UCSD-AML1 (cell line): Measurements from ENCODE around the gene EFCAB5.
"Not testable (repeated sequence)": the region's sequence is repeated elsewhere in the genome, so short reads cannot be mapped to it uniquely, and the experiment has no call there.

Experiments used
- DNase-seq: peaks from one replicate; lab custom pipeline; 2025; ENCODE audit not compliant: unreplicated experiment; lab: John Stamatoyannopoulos, UW

Gene EFCAB5

DNA sequence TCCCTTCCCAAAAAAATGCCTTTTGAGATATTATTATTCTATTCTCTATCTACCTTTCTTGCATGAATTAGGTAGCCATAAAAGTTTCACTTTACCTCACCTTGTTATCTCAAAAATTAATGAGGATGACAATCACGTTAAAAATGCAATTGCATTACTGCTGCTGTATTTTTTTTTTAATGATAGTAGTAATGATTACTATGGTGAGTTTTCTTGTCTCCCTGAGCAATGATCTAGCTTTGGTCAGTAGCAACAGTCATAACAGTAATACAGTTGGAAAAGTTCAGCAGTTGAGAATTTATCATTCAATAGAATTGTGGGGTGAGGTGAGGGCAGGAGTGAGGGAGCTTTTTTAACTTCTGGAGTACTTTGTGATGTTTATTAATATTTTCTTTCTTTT, at the start of gene EFCAB5:
EFCAB5 (plus strand) TSS at position 301 of the 400 bp plus-strand sequence. CDS start 163 bp downstream, outside the sequence.
- no peak for DNase-seq

DNA sequence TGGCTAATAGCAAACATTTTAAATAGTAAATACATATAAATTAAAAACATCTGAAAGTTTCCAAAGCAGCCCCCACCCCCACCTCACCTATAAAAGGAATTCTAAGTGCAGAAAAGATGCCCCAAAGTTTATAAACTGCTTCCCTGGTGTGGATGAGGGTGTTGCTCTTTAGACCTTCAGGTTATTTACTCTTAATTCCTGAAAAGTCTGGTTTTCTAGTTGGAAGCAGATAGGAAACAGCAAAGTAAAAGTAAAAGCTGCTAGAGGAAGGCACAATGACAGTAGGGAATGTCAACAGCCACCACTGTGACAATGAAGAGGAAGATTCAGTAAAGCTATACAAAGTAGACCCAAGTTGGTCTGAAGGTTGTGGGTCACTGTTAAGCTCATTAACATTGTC, 49.2 kb upstream of the EFCAB5 start:
- no peak for DNase-seq

DNA sequence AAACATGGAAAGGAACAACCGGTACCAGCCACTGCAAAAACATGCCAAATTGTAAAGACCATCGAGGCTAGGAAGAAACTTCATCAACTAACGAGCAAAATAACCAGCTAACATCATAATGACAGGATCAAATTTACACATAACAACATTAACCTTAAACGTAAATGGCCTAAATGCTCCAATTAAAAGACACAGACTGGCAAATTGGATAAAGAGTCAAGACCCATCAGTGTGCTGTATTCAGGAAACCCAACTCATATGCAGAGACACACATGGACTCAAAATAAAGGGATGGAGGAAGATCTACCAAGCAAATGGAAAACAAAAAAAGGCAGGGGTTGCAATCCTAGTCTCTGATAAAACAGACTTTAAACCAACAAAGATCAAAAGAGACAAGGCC, 44.3 kb upstream of the EFCAB5 start:
- not testable (repeated sequence) for DNase-seq

DNA sequence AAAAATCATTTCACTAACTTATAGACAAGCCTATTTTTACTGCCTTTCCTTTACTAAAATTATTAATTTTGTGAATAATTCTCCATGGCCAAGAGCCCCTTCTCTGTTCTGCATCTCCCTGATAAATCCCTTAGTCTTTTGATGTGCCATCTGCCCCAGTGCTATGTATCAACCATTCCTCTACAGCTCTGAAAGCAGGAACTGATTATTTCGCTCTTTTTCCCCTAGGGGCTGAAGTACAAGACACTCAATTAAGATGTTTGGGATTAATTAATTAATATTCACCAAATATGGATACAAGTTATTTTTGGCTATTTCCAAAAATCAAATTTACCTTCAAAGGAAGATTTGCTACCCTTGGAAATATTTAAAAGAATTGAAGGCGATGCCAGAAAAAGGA, 38.0 kb upstream of the EFCAB5 start:
- no peak for DNase-seq

DNA sequence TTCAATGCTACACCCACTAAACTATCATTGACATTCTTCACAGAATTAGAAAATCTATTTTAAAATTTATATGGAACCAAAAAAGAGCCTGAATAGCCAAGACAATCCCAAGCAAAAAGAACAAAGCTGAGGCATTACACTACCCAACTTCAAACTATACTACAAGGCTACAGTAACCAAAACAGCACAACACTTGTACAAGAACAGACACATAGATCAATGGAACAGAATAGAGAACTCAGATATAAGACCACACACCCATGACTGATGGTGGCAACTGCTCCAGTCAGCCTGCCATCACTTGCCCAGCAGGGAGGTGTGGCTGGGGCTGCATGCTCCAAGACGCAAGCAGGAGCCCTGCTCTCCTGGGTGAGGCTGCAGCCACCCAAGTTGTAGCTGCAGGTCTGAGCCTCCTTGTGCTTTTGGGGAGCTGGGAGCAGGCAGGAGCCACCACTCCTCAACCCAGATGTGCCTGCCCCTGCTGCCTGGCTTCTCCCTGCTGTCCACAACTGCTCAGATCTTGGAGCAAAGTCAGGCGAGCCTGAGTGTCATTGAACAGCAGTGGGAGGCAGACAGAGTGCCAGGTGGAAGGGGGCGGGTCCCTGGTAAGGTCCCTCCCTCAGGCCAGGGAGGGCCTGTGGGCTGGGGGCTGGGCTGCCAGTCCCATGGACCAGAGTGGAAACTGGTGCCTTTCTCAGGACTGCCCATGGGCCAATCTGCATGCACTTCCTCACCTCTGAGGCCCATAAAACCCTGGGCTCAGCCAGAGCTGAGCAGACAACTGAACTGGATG, 36.2 kb upstream of the EFCAB5 start:
- no peak for DNase-seq

DNA sequence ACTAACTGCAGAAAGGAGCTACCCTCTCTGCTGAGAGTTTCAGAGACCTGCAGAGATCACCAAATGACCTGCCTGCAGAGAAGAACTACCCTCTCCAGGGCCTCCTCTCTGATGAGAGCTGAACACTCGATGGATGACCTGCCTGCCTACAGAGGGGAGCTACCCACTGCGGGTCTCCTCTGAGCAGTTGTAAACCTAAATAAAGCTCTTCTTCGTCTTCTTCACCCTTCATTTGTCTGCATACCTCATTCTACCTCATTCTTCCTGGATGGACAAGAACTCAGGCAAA, 35.6 kb upstream of the EFCAB5 start:
- no peak for DNase-seq

DNA sequence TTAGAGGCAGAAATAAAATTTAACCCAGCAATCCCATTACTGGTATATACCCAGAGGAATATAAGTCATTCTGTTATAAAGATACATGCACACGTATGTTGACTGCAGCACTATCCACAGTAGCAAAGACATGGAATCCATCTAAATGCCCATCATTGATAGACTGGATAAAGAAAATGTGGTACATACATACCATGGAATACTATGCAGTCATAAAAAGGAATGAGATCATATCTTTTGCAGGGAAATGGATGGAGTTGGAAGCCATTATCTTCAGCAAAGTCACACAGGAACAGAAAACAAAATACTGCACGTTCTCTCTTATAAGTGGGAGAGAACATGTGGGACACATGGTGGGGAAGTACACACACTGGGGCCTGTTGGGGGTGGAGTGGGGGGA, 34.5 kb upstream of the EFCAB5 start:
- DNase-seq, result no peak

DNA sequence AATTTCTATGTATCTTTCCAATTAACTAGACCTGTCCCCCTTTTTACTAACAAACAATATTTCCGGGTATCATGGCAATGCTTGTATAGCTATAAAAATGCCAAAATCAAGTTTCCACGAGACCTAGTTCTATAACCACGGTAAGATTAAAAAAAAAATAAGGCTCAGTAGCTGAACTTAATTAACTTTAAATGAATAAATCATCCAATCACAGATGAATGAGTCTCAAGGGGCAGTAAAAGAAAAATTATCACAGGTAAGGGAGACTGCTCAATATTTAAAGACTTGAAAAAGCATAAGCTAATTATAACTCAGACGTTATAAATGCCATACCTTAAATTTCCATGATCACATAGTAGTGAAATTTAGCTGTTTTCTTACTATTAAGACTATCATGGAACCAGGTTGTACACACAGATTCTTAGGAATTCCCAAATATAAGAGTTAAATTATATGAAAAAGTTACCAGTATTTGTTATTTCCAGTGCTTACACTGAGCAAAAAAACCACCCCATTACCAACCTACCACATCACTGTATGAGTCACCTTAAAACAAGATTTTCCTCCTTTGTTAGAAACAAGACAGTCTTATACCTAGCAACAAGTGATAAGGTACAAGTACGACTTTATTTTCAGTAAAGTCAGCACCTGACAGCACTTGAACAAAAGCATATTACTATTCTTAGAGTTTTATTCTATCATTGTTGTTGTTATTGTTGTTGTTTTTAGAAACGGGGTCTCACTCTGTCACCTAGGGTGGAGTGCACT, 32.0 kb upstream of the EFCAB5 start:
- DNase-seq, result no peak

DNA sequence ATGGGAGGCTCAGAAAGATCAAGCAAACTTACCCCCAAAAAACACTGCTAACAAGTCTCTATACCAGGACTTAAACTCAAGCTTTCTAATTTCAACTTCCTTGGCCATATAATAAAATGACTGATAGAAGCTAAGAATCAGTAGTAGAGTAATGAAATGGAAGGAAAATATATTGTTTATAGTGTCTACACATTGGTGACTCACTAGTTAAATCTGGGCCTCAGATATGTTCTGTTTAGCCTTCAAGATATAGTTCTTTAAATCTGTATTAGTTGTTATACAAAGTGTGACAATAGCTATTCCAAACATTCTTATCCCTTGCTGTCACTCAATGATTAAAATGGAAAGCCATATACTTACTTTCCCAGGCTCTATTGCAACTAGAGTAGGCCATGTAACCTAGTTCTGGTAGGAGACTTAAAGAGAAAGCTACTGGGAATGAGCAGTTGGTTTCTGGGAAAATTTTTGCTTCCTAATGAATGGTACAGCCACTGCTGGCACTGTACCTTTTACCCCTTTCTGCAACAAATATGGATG, 29.7 kb upstream of the EFCAB5 start:
- no peak for DNase-seq

DNA sequence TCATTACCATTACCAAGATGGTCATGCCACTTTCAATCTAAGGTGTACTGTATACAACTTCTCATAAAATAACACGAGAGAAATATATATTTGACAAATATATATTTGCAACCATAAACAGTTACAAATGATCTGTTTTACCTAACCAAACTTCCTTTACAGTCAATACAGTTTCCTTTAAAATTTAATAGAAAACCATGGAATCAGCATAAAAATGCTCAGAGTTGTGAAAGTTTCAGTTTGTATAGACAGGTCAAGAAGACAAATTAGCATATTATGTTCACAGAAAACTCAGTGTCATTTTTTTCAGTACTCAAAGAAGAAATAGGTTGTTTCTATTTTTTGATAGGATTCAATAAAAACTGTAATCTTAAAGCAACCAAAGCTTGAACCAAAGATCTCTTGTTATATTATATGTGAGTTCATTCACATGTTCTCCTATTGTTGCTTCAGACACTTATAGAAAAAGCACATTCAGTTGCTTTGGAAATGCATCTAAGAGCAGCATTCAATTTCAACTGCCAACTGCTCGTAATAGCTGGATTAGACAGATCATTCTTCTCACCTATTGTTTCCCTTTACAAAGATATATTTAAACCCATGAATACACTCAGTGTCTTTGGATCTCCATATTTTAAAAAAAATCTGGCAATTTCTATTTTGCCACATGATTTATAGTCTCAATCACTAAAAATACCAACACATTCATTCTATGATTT, 26.5 kb upstream of the EFCAB5 start:
- DNase-seq, result no peak

DNA sequence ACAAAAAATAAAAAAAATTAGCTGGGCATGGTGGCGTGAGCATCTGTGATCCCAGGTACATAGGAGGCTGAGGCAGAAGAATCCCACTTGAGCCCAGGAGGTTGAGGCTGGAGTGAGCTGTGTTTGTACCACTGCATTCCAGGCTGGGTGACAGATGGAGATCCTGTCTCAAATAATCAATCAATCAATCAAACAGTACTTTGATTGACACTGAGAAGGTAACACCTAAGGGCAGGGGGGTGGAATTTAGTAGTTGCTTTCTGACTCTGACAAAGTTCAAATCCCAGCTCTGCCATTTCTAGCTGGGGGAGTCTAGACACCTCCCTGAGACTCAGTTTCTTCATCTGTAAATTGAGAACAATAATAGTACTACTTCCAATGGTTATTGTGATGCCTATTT, 23.4 kb upstream of the EFCAB5 start:
- DNase-seq, result no peak

DNA sequence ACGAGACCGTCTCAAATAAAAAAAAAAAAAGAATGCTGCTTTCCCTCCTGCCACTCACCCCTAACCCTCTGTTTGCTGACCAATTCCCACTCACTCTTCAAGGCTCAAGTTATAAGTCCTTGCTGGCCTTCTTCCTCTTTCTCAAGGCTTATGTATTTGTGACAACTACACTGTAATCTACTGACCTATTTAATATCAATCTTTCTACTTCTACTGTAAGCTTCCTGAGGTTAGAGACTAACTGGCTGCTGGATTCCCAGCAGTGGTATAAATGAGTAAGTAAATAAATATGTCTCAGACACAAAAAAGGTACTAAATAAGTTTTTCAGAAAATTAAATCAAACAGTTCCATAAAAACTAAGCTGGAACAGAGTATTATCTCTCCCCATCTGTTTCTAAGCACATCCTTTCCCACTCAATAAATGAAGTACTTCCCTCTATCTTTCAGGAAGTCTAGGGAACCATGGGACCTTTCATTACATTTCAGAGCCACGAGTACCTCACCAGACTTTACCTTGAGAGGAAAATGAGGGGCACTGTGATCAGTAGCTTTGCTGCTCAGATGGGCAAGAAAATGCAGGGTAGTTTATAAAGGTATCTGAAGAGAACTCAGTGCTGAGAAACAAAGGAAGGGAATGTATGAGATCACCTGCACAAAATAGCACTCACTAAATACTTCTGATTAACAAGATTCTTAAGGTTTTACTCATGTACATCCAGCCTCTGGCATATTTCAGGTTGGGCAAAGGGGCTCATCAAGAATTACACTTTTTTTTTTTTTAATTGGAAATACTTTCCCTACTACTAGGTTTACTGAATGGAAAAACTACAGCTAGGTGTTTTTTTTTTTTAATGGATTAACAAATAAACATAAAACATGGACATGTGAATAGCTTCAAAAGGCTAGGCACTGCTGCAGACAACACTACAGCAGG, 22.2 kb upstream of the EFCAB5 start:
- no peak for DNase-seq

DNA sequence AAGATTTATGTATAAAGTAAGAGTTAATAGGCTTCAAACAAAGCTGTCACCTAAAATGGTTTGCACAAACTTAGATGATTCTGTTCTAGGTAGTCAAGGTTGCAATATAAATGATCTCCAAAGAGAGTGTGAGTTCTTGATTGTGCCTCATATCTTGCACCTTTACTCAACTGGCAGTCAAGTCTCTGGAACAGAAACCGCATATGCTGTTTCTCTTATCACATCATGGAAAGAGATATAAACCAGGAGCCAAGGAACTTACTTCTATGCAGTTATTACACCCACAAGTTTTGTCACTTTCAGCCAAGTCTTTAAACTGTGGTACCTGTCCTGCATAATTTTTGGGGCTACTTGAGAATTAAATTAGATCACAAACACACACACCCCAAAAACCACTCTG, 16.6 kb upstream of the EFCAB5 start:
- DNase-seq, result no peak

DNA sequence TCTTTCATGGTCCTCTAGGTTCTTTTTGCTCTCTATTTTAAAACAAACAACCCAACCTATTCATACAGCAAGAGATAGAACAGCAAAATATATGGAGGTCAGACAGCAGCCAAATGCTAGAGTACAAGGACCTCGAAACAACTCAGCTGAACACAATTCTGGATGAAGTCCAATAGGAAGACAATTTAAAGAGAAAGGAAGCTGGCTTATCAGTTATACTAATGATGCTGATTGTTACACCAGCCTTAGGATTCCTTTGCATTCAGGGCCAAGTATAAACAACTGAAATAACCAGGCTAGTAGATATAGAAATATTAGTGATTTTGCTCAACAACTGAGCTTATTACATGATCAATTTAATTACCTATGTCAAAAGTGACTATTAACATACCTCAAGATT, 13.9 kb upstream of the EFCAB5 start:
- no peak for DNase-seq

DNA sequence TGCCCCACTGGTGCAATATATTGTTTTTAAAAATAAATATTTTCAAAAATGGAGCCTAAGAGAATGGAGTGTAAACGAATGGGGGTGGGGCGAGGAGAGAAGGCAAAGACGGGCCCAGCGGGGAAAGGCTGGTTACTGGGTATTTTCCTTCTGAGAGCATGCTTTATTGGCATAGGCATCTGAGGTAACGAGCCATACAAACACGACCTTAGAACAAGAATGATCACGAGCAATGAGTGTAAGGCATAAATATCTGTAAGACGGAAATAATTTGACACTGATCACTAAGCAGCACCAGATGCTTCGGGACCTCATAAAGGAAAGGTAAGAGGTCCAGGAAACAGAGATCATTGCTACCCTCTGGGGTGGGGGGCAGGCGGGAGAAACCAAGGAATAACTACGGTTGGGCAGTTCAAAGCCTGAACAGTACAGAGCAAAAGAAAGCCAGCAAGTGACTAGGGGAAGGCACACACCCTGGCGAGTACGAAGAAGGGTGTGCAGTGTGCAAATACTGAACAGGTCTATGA, 12.4 kb upstream of the EFCAB5 start:
- DNase-seq, result peak; percentile 51

DNA sequence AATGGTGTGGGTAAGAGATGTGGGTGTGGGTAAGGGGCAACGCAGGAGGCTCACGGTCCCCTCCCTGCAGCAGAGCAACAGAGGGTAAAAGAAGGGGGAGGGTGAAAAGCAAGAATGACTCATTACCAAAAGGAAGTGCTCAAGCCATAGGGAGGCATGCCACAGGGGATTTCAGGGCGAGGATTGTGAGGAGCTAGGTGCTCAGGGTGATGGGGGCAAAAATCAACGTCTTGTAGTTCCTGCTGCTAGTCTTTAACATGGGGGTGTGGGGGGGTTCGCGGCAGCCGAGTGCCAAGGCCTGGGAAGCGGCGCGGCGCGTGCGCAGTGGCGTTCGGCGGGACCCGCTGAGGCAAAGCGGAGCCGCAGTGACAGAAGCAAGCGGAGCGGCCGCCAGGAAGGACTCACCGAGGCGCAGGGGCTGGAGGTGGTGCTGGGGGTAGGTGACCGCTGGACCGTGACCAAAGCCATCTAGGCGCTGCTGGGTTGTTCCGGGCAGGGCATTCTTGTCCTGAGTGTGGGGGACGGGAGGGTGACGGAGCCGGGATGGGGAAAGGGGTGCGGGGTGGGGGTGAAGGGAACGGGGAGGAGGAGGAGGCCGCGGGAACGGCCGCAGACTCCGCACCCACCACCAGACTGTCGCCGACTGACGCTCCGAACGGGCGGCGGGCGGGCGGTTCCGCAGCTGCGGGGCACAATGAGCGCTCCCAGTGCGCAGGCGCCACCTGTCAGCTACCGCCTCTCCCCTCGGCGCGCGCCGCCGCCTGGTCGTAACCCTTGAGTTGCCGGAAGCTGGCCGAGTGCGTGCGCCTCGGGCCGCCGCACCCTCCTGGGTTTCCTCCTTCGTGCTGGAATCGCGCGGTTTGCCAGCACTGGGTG, 11.7 kb upstream of the EFCAB5 start, which contains the start of gene SSH2:
SSH2 (minus strand) TSS at position 696 of the 876 bp plus-strand sequence; CDS start at position 468, 228 bp downstream.
- DNase-seq, result peak; percentile 90

DNA sequence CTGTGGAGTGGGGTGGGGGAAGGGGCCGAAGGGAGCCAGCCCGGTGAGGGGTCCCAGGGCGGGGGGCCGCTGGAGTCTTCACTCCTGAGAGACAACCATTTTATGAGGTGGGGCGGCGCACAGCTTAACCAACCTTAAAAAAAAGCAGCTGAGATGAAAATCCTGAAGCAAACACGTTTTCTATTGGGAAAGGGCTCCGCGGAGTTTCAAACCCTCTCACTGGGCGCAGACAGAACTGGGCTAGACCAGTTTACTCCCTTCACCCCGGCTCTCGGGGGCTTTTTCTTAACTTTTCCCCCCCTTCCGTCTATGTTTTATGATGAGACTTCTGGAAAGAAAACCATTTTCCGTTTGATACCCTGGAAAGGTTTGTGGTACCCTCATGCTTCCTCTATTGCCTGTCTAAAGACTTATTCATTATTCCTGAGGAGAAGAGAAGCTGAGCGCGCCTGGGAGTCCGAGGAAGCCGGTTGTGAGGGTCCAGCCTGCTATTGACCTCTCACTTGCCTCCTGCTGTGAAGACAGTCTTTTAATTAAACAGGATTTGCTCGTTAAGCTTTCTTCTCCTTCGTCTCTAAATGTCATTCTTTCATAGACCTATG, 10.9 kb upstream of the EFCAB5 start:
- DNase-seq, result no peak

DNA sequence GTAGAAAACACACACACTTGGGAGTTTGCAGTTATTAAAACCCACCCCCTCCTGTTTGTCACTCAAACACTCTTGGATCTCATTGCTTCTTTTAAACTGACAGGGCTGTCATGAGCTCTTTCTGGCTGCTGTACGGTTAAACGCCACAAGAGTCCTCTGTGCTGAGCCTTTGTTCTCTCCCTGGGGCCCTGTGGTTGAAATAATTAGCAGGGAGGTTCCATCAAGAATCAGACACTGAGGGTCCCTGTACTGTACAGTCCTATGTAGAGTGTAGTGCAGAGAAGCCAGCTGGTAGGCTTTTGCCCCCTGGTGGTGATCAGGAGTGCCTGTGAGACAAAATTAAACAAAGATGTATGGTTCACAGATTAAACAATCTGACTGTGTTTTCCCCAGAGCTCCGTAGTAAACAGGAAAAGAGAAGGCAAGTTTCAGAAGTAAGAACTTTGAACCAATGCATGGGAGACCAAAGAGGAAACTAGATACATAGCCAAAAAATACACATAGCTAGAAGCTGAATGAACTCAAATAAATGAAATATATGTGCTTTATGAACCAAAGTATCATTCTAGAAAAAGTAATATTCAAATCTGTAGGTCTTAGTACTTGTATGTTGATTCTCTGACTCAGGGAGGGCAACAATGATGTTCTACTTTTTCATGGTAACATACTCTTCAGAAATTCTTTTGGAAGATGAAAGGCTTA, 10.1 kb upstream of the EFCAB5 start:
- peak; percentile 50 for DNase-seq
